Panc1 (cell line): ENCODE results near the gene NOTCH3. TPM values are rescaled to one million over a fixed set of nuclear protein-coding genes. Genes with fewer than 3 reads are reported as not detected.

ENCODE experiments used
- ATAC-seq: fragments of 200-7000 bp; cut with Tn5 transposase; 2 replicates; pipeline ENCODE4 v1.9.1; 2020; ENCODE audit warnings: mild to moderate bottlenecking, moderate library complexity
- BruUV-seq: library from RNA; stranded (reverse); fragments of 400-500 nt; replicated peaks from 2 replicates; lab custom pipeline; 2021; lab: Mats Ljungman, UMichigan
- CTCF ChIA-PET: fragments of 300-600 bp; sonication (Branson Sonifier 250); formaldehyde crosslinking; loops from one replicate; lab custom pipeline; 2022; ENCODE audit warnings: antibody characterized with exemption; lab: Charles Lee
- POLR2A ChIA-PET: fragments of 300-600 bp; sonication (Branson Sonifier 250); formaldehyde crosslinking; loops from one replicate; lab custom pipeline; 2022; ENCODE audit warnings: antibody characterized with exemption; lab: Charles Lee
- DNase-seq: peaks from one replicate; pipeline ENCODE4 v3.0.0-alpha.2; 2010; ENCODE audit warnings: low read depth, low spot score
- H3K27ac ChIP-seq: 2 replicates; pipeline ENCODE4 v1.5.1; 2011; ENCODE audit warnings: mild to moderate bottlenecking, low read length, inconsistent platforms
- H3K27me3 ChIP-seq: fragments of 200-500 bp; sonication (Bioruptor generic); 2 replicates; pipeline ENCODE4 v1.6.0; 2014; ENCODE audit warnings: low read length, inconsistent platforms; ENCODE audit not compliant: control insufficient read depth, insufficient read depth
- H3K36me3 ChIP-seq: fragments of 200-500 bp; sonication (Bioruptor generic); 2 replicates; pipeline ENCODE4 v1.5.1; 2014; ENCODE audit warnings: inconsistent platforms, mild to moderate bottlenecking, low read length, moderate library complexity; ENCODE audit not compliant: control insufficient read depth, insufficient read depth
- H3K4me1 ChIP-seq: 2 replicates; pipeline ENCODE4 v1.5.1; 2011; ENCODE audit warnings: inconsistent platforms, mild to moderate bottlenecking, low read length, moderate library complexity; ENCODE audit not compliant: control insufficient read depth, insufficient read depth
- H3K4me3 ChIP-seq, 2 experiments: 2 replicates each; pipeline ENCODE4 v1.5.1; 2011 to 2012; ENCODE audit warnings: low read depth in 2 of 2, low read length in 2 of 2, mild to moderate bottlenecking in 2 of 2, inconsistent platforms in 1 of 2, moderate library complexity in 1 of 2
- H3K9me3 ChIP-seq: fragments of 200-500 bp; sonication (Bioruptor generic); 2 replicates; pipeline ENCODE4 v1.5.1; 2014; ENCODE audit warnings: low read depth, mild to moderate bottlenecking, inconsistent platforms, low read length, moderate library complexity; ENCODE audit not compliant: control insufficient read depth, insufficient read depth
- CTCF ChIP-seq: fragments of 450-650 bp; IDR thresholded peaks from 2 replicates; pipeline ENCODE4 v1.5.1; 2017; ENCODE audit warnings: mild to moderate bottlenecking
- POLR2AphosphoS5 ChIP-seq: IDR thresholded peaks from 2 replicates; pipeline ENCODE4 v1.6.1; 2012; ENCODE audit warnings: mild to moderate bottlenecking, low read depth, low read length, moderate library complexity
- REST ChIP-seq, 2 experiments: IDR thresholded peaks; 2 replicates each; pipeline ENCODE4 v1.6.1; 2011 to 2012; ENCODE audit warnings: low read depth in 2 of 2, control low read depth in 1 of 2, low read length in 1 of 2, mild to moderate bottlenecking in 1 of 2, moderate library complexity in 1 of 2; ENCODE audit not compliant: insufficient read depth in 1 of 2
- SIN3A ChIP-seq: IDR thresholded peaks from 2 replicates; pipeline ENCODE4 v1.6.1; 2012; ENCODE audit warnings: low read depth, mild to moderate bottlenecking, low read length, moderate library complexity, borderline replicate concordance; ENCODE audit not compliant: insufficient read depth
- TCF7L2 ChIP-seq: IDR thresholded peaks from 2 replicates; pipeline ENCODE4 v1.6.1; 2011; ENCODE audit warnings: mild to moderate bottlenecking, low read depth, low read length, inconsistent platforms
- in situ Hi-C: cut with HindIII; loops from 2 replicates; pipeline ENCODE4 v1.10.0; 2016; ENCODE audit warnings: low sequenced_read_pairs, low pct_unique_long_range_greater_than_20kb
- intact Hi-C: fragments of 100-400 bp; cut with micrococcal nuclease; formaldehyde crosslinking; loops from one replicate; pipeline ENCODE4 v1.10.0; 2022; ENCODE audit not compliant: unreplicated experiment
- total RNA-seq: library from RNA; stranded (reverse); gene quantifications from one replicate; pipeline ENCODE4 v1.2.1, GENCODE V29; 2021; ENCODE audit not compliant: unreplicated experiment

NOTCH3 gene
- total RNA-seq, 1 experiment from 2014 or later = 5.3 TPM

- Histone ChIP-seq H3K27me3 (no peaks in the 10 kb centered on the region), H3K9me3 (no peaks in the 10 kb centered on the region), H3K27ac (no peak overlapping the region), H3K36me3 (no peaks in the 10 kb centered on the region), H3K4me3 (no peak overlapping the region), H3K4me1 (peaks cover 2% of the 10 kb centered on the region; the same call in 1 of the 2 replicates)
- POLR2A ChIA-PET = no interaction called here
- no peak for ATAC-seq
- intact Hi-C loops = no loop called here
- no TSS peak for BruUV-seq
- no peak for TF ChIP-seq TCF7L2
- no peak for TF ChIP-seq SIN3A
- TF ChIP-seq REST (IDR thresholded peaks at IDR 0.05; ENCODE audit: insufficient read depth in 1 of 2, low read depth in 2 of 2, low read length in 1 of 2) = no peak
- TF ChIP-seq CTCF = no peak
- no peak for TF ChIP-seq POLR2AphosphoS5
- in situ Hi-C loops = no loop called here
- no peak for DNase-seq
- CTCF ChIA-PET = no interaction called here
Observed at GRCh38 chr19:15118789-15119494, 81.9 kb downstream of the NOTCH3 start.

- ChIA-PET POLR2A (no interaction called here), CTCF (no interaction called here)
- Histone ChIP-seq H3K4me3 (no peak overlapping the region), H3K9me3 (no peaks in the 10 kb centered on the region), H3K27me3 (no peaks in the 10 kb centered on the region), H3K36me3 (no peaks in the 10 kb centered on the region), H3K27ac (no peak overlapping the region), H3K4me1 (no peaks in the 10 kb centered on the region)
- TF ChIP-seq REST (IDR thresholded peaks at IDR 0.05; ENCODE audit: insufficient read depth in 1 of 2, low read depth in 2 of 2, low read length in 1 of 2) (no peak), POLR2AphosphoS5 (no peak), SIN3A (no peak), TCF7L2 (no peak), CTCF (no peak)
- no peak for DNase-seq
- ATAC-seq = no peak
- in situ Hi-C loops = no loop called here
- no TSS peak for BruUV-seq
- intact Hi-C loops = no loop called here
Observed at GRCh38 chr19:15118248-15118647, 82.5 kb downstream of the NOTCH3 start.
